Stimulated activated CD4-positive, alpha-beta T cell treated with anti-CD3 and anti-CD28 coated beads, Interleukin-4, amount 100 ng/mL, for 1 hour (primary cell): ENCODE data around the gene NR5A1.

Source experiments
- DNase-seq: peaks from one replicate; pipeline ENCODE4 v3.0.0-alpha.2; 2020

The NR5A1 gene

DNA sequence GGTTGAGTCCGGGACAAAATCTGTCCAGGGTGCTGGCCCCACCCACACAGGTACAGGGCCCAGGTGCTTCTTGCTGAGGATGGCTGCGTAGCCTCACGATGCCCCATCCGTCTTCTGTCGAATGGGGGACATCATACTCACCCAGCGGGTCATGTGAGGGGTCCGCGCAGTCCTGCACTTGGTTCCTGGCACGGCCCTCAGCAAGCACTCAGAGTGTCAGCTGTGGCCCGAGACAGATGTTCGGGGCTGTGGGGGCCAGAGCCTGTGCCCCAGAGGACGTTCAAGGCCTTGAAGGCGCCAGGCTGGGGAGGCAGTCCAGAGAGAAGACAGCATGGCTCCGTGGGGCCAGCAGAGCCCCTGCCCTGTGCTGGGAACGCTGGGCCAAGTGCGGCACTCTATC lies 27.8 kb downstream of the NR5A1 start:
- DNase-seq: no peak

DNA sequence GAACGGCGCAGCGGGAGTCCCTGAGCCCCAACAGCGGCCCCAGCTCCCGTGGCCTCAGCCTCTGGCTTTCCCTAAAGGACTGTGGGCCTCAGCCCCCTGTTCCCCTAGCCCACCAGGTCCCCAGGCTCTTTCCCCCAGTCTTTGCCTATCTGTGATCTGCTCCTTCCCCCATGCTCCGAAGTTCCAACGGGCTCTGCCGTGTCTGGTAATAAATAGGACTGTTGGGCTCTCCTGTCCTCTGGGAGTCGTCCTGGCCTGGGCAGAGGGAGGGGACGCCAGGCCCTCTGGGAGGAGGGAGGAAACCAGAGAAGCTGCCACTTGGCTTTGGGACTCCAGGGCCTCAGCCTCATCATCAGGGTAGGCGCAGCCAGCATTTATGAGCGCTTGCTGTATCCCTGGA lies 28.8 kb downstream of the NR5A1 start:
- DNase-seq: no peak

DNA sequence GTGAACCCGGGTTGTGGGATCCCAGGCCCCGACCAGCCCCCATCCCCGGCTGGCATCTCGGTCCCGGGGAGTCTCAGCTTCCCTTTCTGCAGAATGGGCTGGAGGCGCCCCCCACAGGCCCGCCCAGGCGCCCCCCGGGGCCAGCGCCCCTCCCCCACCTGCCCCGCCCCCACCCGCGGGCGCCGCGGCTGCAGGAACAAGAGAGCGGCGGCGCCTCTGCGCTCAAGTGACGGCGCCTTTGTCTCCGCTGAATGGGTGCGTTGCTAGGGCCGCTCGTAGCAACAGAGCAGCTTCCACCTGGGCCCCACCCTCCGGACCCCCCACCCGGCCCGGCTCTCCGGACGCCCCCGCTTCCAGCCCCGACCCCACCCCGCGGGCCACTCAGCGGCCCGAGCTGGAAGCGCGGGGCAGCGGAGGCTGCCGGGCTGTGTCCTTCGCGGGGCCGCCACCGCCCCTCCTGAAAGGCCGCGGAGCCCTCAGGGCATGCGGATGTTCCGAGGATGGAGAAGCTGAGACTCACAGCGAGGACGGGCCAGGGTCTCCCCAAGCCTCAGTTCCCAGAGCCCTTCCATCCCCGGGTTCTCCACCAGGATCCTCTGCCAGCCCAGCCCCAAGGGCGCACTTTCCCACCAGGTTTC lies 29.4 kb downstream of the NR5A1 start:
- DNase-seq: no peak

DNA sequence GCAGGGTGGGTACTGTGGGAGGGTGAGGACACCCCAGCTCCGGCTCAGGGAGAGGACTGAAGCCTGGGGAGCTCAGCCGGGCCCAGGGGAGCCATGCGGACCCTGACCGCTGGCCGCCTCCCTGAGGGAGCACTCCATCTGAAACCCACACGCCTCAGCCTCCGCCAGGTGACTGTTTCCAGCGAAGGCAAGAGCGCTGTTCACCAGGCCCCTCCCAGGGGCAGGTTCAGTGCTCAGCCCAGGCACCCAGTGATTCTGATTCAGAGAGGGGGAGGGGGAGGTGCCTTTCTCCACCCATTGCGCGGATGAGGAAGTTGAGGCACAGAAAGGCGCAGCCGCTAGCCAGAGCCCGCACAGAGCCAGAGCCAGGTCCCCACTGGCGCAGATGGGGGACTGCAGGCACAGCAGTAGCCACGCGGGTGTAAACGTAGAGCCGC lies 30.0 kb downstream of the NR5A1 start:
- no peak for DNase-seq

DNA sequence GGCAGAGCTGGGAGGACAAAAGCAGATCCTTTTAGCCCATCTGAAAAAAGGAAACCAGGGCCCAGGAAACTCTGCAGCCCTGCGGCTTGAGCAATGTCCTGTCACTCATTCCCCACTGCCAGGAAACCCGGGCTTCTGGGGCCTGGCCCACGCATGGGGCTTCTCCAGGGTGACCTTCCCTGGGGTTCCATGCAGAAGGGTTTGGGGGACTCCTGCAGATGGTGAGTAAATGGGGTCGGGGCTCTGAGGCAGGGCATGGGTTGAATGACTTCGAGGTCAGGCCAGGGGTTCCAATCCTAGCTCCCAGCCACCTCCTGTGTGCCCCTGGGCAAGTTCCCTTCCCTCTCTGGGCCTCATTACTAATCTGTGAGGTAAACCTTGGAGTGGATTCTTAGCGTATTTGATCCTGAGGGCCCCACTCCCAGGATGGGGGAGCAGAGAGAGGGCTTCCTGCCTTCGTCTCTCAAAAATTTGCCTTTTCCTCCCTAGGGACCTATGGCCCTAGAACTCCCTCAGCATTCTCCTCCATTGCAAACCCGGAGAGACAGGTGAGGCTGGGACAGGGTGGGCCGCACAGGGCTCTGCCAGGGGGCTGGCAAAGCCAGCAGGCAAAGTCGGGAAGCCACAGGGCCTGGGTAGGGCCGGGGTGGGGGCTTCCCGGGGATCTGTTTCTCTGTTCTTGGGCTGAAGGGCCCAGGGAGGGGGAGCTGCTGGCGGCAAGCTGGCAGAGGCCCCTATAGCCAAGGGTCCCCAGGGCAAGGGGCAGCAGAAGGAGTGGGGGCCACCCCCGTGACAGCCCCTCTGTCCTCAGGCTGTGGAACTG lies 31.1 kb downstream of the NR5A1 start:
- no peak for DNase-seq

DNA sequence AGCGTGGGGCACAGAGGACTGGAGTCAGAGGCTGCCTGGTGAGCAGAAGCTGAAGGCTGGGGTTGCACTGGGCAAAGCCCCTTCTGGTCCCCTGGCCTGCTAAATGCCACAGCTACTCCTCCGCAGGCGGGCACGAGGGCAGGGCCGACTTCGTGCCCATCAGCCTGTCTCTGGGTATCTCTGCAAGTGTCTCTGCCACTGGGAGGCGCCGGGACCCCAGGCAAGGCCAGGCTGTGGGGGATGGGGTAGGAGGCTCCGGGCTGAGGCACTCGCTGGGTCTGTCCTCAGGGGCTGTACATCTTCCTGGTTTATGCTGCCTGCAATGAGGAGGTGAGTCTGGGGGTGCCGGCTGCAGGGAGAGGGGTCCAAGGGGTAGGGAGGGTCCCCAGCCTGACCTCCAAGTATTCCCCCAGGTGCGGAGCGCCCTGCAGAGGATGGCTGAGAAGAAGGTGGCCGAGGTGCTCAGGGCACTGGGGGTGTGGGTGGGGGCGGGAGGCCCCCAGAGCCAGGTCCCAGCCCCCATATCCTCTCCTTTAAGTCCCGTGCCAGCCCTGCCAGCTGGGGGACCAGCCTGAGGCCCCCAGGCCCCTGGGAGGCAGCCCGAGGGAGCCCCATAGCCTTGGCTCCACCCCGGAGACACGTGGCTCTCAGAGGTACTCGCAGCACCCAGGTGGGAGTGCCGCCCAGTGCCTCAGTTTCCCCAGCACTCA lies 31.9 kb downstream of the NR5A1 start:
- no peak for DNase-seq

DNA sequence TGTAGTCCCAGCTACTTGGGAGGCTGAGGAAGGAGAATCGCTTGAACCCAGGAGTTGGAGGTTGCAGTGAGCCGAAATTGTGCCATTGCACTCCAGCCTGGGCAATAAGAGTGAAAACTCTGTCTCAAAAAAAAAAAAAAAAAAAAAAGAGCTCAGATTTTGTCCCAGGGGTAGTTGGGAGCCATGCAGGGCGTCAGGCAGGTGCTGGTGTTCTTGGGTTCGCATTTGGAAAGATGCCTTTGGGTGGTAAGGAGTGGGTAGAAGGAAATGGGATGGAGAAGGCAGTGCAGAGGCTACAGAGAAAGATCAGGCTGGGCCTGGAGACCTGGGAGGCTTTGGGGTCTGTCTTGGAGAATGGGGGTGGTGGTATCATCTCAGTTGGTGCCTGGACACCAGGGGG lies 33.0 kb downstream of the NR5A1 start:
- no peak for DNase-seq

DNA sequence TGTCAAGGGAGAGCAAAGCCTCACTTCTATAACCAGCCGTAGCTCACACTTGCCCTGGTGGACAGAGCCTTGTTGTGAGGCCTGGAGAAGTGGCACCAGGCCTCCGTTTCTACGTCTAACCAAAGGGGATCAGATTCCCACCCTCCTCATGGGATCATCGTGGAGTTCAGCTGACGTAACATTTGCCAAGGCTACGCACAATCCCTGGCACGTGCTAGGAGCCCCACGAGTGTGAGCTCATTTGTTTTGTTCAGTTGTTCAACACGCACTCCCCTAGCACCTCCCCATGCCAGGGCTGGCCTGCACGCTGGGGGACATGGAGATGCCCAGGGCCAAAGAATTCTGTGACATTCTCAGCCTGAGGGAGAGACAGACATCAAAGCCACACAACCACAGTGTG lies 33.9 kb downstream of the NR5A1 start:
- no peak for DNase-seq

DNA sequence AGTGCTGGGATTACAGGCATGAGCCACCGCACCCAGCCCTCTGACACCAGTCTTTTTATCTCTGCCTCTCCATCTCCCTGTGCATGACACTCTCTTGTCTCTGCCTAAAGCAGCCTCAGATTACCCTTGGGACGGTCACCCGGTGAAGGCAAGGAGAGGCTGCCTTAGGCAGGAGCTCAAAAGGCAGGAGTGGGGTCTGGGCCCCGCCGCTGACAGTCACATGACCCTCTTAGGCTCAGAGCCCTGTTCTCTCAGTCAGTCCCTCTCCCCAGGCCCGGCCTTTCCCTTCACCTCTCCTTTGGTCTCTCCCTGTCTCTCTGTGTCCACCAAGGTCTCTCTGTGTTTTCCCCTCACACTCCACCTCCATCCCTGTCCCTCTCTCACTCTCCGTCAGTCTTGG lies 34.4 kb downstream of the NR5A1 start:
- DNase-seq: no peak

DNA sequence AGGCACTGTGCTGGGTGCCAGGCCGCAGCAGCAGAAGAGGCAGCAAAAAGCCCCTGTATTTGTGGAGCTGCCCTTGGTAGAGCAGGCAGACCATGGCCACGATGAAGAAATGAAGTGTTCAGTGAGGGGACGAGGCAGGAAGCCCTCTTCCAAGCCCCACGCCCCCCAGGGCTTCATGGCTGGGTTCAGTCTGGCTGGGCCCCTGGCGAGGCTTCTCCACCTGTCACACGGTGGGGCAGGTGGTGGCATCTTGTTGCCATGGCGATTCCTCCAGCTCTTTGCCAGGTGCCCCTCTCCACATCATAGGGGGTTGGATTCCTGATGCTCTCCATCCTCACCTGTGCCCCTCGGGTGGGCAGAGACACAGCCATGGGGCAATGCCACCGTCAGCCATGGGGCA lies 35.4 kb downstream of the NR5A1 start:
- no peak for DNase-seq

DNA sequence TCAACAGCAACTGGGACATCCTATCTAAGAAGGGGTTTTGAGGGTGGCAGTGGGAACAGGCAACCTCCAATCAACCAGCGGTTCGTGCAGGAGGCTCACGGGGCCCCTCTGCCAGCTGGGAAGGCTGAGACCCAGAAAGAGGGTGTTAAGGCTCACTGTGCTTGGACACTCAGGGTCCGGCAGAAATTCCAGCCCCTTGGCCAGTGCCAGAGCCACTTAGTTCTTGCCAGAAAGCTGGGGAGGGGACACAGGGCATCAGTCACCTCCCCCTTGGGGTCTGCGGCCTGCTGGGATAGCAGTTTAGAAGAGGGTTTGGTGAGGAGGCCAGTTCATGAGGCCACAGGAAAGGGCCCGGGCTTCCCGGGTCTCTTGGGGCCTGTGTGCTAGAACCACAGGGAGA lies 36.5 kb downstream of the NR5A1 start:
- DNase-seq: no peak

DNA sequence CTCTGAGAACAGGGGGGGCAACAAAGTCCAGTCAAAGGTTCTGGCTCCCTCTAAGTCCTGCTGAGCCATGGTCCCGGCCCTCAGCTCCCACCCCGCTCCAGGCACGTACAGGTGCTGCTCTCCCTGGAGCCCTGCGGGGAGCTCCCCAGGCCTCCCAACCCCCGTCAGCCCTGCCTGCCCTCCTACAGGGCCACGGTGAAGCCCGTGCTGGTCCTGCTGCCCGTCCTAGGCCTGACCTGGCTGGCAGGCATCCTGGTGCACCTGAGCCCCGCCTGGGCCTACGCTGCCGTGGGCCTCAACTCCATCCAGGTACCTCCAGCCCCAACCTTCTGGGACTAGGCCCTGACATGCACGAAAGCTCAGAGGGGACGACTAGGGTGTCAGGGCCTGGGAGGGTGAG lies 36.9 kb downstream of the NR5A1 start:
- no peak for DNase-seq

DNA sequence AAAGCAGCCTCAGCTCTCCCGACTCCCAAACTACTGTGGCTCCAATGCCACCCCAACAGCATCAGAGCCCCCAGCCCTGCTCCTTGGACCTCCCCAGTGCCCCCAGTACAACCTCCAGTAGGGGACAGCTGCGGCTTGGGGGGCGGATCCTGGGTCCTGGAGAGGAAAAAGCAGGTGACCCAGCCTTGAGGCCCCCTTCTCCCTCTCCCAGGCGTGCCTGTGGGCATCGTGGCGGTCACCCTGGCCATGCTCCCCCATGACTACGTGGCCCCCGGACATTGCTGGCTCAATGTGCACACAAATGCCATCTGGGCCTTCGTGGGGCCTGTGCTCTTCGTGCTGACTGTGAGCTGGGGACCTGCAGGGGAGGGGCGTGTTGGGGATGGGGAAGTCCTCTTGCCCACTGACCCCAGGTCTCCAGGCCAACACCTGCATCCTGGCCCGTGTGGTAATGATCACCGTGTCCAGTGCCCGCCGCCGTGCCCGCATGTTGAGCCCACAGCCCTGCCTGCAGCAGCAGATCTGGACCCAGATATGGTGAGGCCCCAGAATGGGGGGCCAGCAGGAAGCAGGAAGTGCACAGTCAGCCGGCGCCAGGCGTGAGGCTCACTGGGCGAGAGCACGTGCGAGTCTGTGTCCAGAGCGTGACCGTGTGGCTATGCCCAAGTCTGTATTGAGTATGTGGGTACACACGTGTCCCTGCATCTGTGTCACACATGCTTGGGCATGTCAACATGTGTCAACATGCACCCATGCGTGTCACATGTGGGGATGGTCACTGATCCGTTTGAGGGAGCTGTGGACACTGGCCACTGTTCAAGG lies 38.0 kb downstream of the NR5A1 start:
- DNase-seq: no peak

DNA sequence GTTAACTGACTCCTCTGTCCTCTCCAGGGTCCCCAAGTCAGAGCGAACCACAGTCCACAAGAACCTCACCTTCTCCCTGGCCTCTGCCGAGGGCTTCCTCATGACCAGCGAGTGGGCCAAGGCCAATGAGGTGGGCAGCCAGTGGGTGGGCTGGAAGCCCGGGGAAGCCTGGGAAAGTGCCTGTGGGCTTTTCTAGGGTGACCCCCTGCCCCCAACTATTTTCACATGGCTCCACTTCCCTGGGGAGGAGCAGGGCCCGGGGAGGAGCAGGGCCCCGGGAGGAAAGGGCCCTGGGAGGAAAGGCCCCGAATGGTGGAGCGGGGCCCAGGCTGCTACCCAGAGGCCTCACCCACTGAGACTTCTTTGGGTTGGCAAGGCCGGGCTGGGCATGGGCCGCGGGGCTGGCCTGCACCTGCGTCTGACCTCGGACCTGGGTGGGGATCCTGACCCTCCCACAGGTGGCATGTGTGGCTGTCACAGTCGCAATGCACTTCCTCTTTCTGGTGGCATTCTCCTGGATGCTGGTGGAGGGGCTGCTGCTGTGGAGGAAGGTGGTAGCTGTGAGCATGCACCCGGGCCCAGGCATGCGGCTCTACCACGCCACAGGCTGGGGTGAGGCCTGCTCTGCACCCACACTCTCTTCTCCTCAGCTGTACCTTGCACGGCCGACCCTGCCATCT lies 39.0 kb downstream of the NR5A1 start:
- DNase-seq: no peak

DNA sequence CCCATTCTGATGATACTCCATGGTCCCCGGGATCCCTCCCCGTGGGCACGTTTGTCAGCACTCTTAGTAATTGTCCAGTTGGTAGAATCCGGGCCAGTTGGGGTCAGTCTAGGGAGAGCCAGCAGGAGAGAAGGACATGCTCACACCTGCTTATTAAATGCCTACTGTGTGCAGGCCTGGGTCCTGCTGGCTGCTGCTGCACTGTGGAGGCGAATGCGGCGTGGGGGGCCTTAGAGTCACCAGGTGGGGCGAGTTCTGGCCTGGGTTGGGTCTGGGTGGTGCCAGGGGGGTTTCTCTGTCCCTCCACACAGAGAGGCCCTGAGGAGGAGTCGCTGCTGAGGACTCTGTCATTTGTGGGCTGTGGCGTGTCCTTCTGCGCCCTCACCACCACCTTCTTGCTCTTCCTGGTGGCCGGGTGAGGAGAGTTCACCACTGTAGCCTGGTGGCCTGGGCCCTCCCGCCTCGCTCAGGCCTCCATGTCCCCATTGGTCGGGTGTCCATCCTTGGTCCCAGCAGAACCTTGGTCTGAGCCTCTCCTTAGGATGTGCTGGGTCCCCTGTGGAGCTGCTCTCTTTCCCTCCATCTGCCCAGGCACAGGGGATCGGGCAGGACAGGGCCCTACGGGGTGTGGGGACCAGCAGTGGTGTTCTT lies 39.7 kb downstream of the NR5A1 start:
- no peak for DNase-seq

DNA sequence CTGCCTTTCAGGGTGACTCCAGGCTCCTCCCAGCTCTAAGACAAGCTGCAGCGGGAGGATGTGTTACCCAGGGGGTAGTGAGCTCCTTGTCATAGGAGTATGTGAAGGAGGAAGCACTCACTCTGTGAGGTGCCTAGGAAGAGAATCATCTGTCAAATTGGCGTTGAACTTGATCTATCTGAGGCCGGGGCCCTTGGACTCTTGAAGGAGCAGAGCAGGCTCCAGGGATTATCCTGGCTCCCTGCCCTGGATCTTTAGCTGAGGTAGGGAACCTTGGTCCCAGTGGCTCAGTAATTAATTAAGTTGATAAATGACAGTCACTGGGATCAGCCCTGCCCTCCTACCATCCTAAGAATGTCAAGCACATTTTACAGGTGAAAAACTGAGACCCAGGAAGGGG lies 41.5 kb downstream of the NR5A1 start:
- DNase-seq: no peak

DNA sequence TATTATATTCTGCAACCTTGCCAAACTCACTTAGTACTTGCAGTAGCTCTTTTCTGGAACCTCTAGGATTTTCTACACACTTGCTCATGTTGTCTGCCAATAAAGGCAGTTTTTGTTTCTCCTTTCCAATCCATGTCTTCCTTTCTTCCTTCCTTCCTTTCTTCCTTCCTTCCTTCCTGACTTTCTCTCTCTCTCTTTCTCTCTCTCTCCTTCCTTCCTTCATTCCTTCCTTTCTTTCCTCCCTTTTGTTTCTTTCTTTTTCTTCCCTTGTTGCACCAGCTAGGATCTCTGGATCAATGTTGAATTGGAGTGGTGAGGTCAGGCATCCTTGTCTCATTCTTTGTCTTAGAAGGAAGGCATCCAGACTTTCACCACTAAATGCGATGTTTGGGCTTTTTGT lies 44.5 kb downstream of the NR5A1 start:
- DNase-seq: no peak

DNA sequence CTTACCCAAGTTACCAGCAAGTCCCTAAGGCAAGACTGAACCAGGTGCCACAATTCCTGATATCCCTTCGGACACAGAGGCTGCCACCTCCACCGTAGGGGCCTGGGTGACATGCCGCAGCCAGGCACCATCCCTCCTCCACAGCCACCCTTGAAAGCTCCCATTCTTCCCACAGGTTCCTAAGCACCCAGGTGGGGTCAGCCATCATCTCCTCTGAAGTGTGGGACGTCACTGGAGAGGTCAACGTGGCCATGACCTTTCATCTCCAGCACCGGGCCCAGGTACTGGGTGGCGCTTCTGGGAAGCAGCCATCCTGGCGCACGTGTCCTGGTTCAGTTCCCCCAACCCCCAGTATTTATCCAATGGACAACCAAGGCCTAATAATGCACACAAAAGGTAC lies 48.8 kb downstream of the NR5A1 start:
- DNase-seq: no peak

DNA sequence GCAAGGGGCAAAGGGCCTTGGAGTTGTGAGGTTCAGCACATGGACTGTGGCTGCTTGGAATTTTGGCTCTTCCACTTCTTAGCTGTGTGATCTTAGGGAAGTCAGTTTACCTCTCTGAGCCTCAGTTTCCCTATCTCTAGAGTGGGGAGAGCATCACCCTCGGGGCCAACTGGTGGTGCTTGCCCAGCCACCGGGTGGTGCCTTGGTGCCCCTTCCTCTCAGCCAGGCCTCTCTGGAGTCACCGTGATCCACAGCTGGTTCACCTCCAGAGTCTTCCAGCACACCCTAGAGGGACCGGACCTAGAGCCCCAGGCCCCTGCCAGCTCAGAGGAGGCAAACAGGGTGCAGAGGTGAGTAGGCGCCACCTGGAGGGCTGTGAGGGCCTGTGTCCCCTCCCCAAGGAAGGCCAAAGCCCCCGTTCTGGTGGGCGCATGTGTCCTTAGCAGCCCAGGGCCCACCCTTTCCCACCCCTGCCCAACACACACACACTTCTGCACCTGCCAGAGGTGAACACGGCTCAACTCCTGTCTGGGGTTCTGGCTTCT lies 49.2 kb downstream of the NR5A1 start:
- DNase-seq: no peak

DNA sequence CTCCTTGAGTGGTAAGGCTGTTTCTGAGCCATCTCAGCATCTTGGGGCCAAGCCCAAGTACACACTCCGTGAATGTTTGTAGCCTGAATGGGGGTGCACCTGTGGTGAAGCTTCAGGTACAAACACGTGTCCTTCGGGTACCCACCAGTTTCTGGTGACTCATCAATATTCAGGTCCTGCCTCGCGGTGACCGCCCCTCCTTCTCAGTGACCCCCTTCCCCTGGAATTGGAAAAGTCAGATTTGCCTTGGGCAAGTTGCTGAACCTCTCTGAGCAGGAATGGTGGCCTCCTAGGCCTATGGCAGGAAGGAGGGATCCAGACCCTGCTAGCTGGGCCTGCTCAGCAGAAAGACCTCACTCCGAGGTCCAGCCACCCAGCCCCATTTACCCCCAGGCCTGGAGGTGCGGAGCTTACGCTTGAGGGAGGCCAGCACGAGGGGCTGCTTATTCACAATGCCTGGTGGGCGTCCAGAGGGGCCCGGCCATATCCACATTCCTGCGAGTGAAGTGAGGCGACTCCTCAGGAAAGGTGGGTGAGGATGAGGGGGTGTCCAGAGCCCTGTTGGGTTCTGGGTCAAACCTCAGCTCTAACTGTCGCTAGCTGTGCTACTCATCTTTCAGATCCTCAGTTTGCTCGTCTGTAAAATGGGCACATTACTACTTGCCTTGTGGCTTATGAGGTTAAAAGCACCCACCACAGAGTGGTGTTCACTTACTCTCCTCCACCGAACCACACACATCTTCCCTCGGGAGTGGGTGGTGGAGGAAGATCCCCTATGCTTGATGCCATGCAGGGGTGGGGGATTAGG lies 49.9 kb downstream of the NR5A1 start:
- DNase-seq: no peak
